Measurements from ENCODE around the gene MCOLN3. TPM values are rescaled to one million over a fixed set of nuclear protein-coding genes. Genes with fewer than 3 reads are reported as not detected.
"Not testable (repeated sequence)": the region's sequence is repeated elsewhere in the genome, so short reads cannot be mapped to it uniquely, and the experiment has no call there.

Gene MCOLN3
- total RNA-seq, 8 experiments from 2014 or later = 0.05 to 17.2 (median 1.1) TPM

DNA sequence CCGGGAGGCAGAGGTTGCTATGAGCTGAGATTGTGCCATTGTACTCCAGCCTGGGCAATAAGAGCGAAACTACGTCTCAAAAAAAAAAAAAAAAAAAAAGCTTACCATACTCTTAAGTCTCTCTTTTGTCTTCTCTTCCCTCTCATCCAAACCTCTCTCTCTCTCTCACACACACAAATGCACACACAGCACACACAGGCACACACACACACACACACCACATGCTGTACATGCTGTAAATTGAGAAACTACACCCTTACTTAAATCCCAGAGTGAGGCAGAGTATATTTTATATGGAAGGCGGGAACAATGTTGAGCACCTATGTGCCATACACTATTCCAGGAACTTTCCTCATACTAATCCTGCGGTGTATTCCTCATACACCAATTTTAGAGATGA is 6.5 kb downstream of the MCOLN3 start:
- in situ Hi-C loops (cut with MboI; ENCODE audit: low pct_unique_long_range_greater_than_20kb in 2 of 9, low sequenced_read_pairs in 9 of 9, unreplicated experiment in 9 of 9) = no loop called here
- no peaks in the 10 kb centered on the region for H3K4me1 ChIP-seq (replicated peaks in 1 of 2)
- ATAC-seq (replicated peaks in 6 of 8) = no peak
- 60 to 95% (median 81%) methylated on average over 1 to 5 of the region's 5 CpGs; no CpG with 5 or more reads in 1 of the 10 experiments for WGBS, 10 experiments
- no peak overlapping the region for H3K4me3 ChIP-seq
- no peak overlapping the region for H3K27ac ChIP-seq

DNA sequence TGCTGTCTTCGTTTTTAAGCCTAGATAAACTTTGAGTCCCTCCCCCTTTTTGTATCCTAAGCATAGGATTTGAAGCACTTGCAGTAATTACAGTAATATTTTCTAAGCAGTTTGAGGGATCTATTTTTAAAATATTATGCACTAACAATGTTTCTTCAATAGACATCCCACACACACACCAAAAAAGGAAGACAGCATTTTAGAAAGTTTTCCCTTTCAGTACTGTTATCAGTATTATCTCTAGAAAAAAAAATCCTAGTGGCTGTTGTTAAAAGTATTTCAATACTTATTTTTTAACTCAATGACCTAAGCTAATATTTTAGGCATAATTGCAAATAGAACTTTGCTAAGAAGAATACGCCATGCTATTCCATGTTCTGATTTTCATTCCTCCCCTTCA is 15.1 kb downstream of the MCOLN3 start:
- in situ Hi-C loops (cut with MboI; ENCODE audit: low pct_unique_long_range_greater_than_20kb in 2 of 9, low sequenced_read_pairs in 9 of 9, unreplicated experiment in 9 of 9) = no loop called here
- no peak overlapping the region for H3K27ac ChIP-seq
- 8 to 100% (median 68%) methylated on average over 1 to 2 of the region's 2 CpGs; no CpG with 5 or more reads in 2 of the 10 experiments for WGBS, 10 experiments
- no peak overlapping the region for H3K4me3 ChIP-seq
- ATAC-seq (replicated peaks in 6 of 8) = no peak
- H3K4me1 ChIP-seq (replicated peaks in 1 of 2) = no peaks in the 10 kb centered on the region

- in situ Hi-C loops (cut with MboI; ENCODE audit: low pct_unique_long_range_greater_than_20kb in 2 of 9, low sequenced_read_pairs in 9 of 9, unreplicated experiment in 9 of 9) = no loop called here
- ATAC-seq (replicated peaks in 6 of 8) = no peak
- no peaks in the 10 kb centered on the region for H3K4me1 ChIP-seq (replicated peaks in 1 of 2)
- H3K27ac ChIP-seq = no peak overlapping the region
- H3K4me3 ChIP-seq = no peak overlapping the region
Observed at GRCh38 chr1:85030536-85030935, 17.8 kb downstream of the MCOLN3 start.

DNA sequence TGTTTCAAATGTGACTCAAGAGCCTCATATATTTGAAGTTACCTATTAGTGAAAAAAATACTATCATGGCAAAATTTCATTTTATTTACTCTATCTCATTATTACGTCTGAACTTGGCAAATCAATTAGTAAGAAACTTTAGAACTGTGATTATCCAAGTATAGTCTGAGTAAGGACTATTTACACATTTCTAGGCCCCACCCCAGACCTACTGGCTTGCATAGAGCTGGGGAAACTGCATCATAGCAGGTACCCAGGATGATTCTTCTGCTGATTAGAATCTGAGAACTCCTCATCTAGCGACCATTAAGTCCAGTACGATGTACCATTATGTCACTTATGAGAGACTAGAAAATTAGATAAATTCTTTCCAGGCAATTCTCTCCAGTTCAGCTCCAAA is 20.1 kb downstream of the MCOLN3 start:
- Histone ChIP-seq H3K4me3 (no peak overlapping the region), H3K4me1 (replicated peaks in 1 of 2) (no peaks in the 10 kb centered on the region), H3K27ac (no peak overlapping the region)
- 30 to 100% (median 85%) methylated on average over 1 to 3 of the region's 3 CpGs; no CpG with 5 or more reads in 1 of the 10 experiments for WGBS, 10 experiments
- in situ Hi-C loops (cut with MboI; ENCODE audit: low pct_unique_long_range_greater_than_20kb in 2 of 9, low sequenced_read_pairs in 9 of 9, unreplicated experiment in 9 of 9) = no loop called here
- ATAC-seq (replicated peaks in 6 of 8) = peak in 2 of 8 experiments; percentile 69 to 78

- WGBS, 10 experiments = 80 to 100% (median 90%) methylated on average over 2 to 5 of the region's 5 CpGs; no CpG with 5 or more reads in 3 of the 10 experiments
- no peak overlapping the region for H3K27ac ChIP-seq
- H3K4me3 ChIP-seq = no peak overlapping the region
- H3K4me1 ChIP-seq (replicated peaks in 1 of 2) = no peaks in the 10 kb centered on the region
- in situ Hi-C loops (cut with MboI; ENCODE audit: low pct_unique_long_range_greater_than_20kb in 2 of 9, low sequenced_read_pairs in 9 of 9, unreplicated experiment in 9 of 9) = no loop called here
- peak in 4 of 8 experiments; percentile 67 to 84 (median 73) for ATAC-seq (replicated peaks in 6 of 8)
Observed at GRCh38 chr1:85027242-85027983, 20.9 kb downstream of the MCOLN3 start.

GRCh38 chr1:85025940-85026339 is 22.4 kb downstream of the MCOLN3 start:
- Histone ChIP-seq H3K4me1 (replicated peaks in 1 of 2) (no peaks in the 10 kb centered on the region), H3K27ac (no peak overlapping the region), H3K4me3 (no peak overlapping the region)
- no peak for ATAC-seq (replicated peaks in 6 of 8)
- in situ Hi-C loops (cut with MboI; ENCODE audit: low pct_unique_long_range_greater_than_20kb in 2 of 9, low sequenced_read_pairs in 9 of 9, unreplicated experiment in 9 of 9) = no loop called here
- WGBS, 10 experiments = 0 to 100% (median 40%) methylated on average over 1 of the region's 1 CpG; no CpG with 5 or more reads in 3 of the 10 experiments

- Histone ChIP-seq H3K27ac (no peak overlapping the region), H3K4me1 (replicated peaks in 1 of 2) (peaks cover 0 to 8% of the 10 kb centered on the region in 2 donors), H3K4me3 (no peak overlapping the region)
- ATAC-seq (replicated peaks in 6 of 8) = no peak
- in situ Hi-C loops (cut with MboI; ENCODE audit: low pct_unique_long_range_greater_than_20kb in 2 of 9, low sequenced_read_pairs in 9 of 9, unreplicated experiment in 9 of 9) = no loop called here
- WGBS, 10 experiments = 20 to 100% (median 82%) methylated on average over 1 to 3 of the region's 3 CpGs; no CpG with 5 or more reads in 1 of the 10 experiments
Observed at GRCh38 chr1:85024736-85025135, 23.6 kb downstream of the MCOLN3 start.

DNA sequence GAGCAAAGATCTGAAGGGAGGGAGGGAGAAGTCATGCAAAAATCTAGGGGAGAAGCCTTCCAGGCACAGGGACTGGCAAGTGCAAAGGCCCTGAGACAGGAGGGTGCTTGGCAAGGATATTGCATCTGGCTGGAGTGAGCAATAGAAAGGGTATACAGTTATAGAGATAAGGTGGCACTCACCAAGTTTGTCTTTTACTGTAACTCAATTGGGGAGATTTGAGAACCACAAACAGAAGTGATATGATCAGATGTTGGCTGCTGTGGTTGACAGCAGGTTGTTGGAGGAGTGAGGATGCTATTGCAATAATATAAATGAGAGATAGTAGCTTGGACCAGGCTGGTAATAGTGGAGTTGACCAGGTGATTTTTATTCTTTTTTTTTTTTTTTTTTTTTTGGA is 25.6 kb downstream of the MCOLN3 start:
- in situ Hi-C loops (cut with MboI; ENCODE audit: low pct_unique_long_range_greater_than_20kb in 2 of 9, low sequenced_read_pairs in 9 of 9, unreplicated experiment in 9 of 9) = no loop called here
- no peak overlapping the region for H3K4me3 ChIP-seq
- H3K27ac ChIP-seq = no peak overlapping the region
- peaks cover 0 to 9% of the 10 kb centered on the region in 2 donors for H3K4me1 ChIP-seq (replicated peaks in 1 of 2)
- no peak for ATAC-seq (replicated peaks in 6 of 8)

DNA sequence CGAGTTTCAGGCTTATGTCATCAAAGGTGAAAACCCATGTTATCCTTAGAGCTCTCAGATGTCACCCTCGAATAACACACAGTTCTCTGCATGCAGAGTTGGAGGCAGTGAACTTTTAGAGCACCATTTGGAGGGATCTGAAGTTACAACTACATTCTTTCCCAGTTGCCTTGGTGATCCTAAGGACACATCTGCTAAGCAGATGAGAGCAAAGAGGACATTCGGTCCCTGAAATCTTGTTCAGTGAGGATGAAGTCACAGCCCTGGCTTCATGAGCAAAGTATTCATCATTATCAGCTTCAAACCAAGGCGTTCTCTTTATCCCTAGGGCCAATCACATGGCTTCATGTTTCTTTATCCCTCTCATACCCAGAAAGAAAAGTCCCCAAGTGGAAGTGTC is 28.3 kb downstream of the MCOLN3 start:
- in situ Hi-C loops (cut with MboI; ENCODE audit: low pct_unique_long_range_greater_than_20kb in 2 of 9, low sequenced_read_pairs in 9 of 9, unreplicated experiment in 9 of 9) = no loop called here
- peaks cover 0 to 9% of the 10 kb centered on the region in 2 donors for H3K4me1 ChIP-seq (replicated peaks in 1 of 2)
- peak in 4 of 8 experiments; percentile 21 to 97 (median 88) for ATAC-seq (replicated peaks in 6 of 8)
- H3K4me3 ChIP-seq = no peak overlapping the region
- no peak overlapping the region for H3K27ac ChIP-seq
- 0 to 70% (median 57%) methylated on average over 1 to 4 of the region's 4 CpGs; no CpG with 5 or more reads in 3 of the 10 experiments for WGBS, 10 experiments

GRCh38 chr1:85015826-85016225 is 32.5 kb downstream of the MCOLN3 start:
- WGBS, 10 experiments = 0 to 78% (median 69%) methylated on average over 1 of the region's 1 CpG; no CpG with 5 or more reads in 2 of the 10 experiments
- ATAC-seq (replicated peaks in 6 of 8) = no peak
- in situ Hi-C loops (cut with MboI; ENCODE audit: low pct_unique_long_range_greater_than_20kb in 2 of 9, low sequenced_read_pairs in 9 of 9, unreplicated experiment in 9 of 9) = no loop called here

DNA sequence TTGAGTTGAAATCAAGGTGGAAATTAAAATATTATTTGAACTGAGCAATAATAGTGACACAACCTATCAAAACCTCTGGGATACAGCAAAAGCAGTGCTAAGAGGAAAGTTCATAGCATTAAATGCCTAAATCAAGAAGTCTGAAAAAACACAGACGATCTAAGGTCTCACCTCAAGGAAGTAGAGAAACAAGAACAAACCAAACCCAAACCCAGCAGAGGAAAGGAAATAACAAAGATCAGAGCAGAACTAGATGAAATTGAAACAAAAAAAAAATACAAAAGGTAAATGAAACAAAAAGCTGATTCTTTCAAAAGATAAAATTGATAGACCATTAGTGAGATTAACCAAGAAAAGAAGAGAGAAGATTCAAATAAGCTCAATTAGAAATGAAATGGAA is 42.7 kb downstream of the MCOLN3 start:
- H3K27ac ChIP-seq; H3K4me1 ChIP-seq (replicated peaks in 1 of 2); in situ Hi-C loops (cut with MboI; ENCODE audit: low pct_unique_long_range_greater_than_20kb in 2 of 9, low sequenced_read_pairs in 9 of 9, unreplicated experiment in 9 of 9); H3K4me3 ChIP-seq; ATAC-seq (replicated peaks in 6 of 8): not testable (repeated sequence)
- WGBS, 10 experiments = 0 to 100% (median 85%) methylated on average over 1 of the region's 1 CpG; no CpG with 5 or more reads in 1 of the 10 experiments

More at GRCh38 chr1:85015826-85016225, 32.5 kb downstream of the MCOLN3 start:
- Histone ChIP-seq H3K4me3 (no peak overlapping the region), H3K4me1 (replicated peaks in 1 of 2) (peaks cover 0 to 9% of the 10 kb centered on the region in 2 donors), H3K27ac (no peak overlapping the region)

DNA sequence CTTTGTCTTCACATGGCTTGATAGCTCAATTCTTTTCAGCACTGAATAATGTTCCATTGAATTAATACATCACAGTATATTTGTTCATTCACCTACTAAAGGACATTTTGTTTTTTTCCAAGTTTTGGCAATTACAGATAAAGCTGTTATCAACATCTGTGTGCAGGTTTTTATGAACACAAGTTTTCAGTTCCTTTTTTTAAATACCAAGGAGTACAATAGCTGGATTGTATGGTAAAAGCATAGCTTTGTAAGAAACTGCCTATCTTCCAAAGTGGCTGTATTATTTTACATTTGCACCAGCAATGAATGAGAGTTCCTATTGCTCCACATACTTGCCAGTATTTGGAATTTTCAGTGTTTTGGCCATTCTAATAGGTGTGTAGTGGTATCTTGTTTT is 46.6 kb downstream of the MCOLN3 start:
- H3K27ac ChIP-seq = no peak overlapping the region
- H3K4me1 ChIP-seq (replicated peaks in 1 of 2) = no peaks in the 10 kb centered on the region
- no peak for ATAC-seq (replicated peaks in 6 of 8)
- in situ Hi-C loops (cut with MboI; ENCODE audit: low pct_unique_long_range_greater_than_20kb in 2 of 9, low sequenced_read_pairs in 9 of 9, unreplicated experiment in 9 of 9) = no loop called here
- H3K4me3 ChIP-seq = no peak overlapping the region

- Histone ChIP-seq H3K4me1 (replicated peaks in 1 of 2) (no peaks in the 10 kb centered on the region), H3K27ac (no peak overlapping the region), H3K4me3 (no peak overlapping the region)
- 8 to 71% (median 40%) methylated on average over 2 to 13 of the region's 14 CpGs; no CpG with 5 or more reads in 1 of the 10 experiments for WGBS, 10 experiments
- in situ Hi-C loops (cut with MboI; ENCODE audit: low pct_unique_long_range_greater_than_20kb in 2 of 9, low sequenced_read_pairs in 9 of 9, unreplicated experiment in 9 of 9) = no loop called here
- no peak for ATAC-seq (replicated peaks in 6 of 8)
Observed at GRCh38 chr1:84998642-84999280, 49.5 kb downstream of the MCOLN3 start.
